ENCODE measurements around the gene TSPEAR.
"Not testable (repeated sequence)": the region's sequence is repeated elsewhere in the genome, so short reads cannot be mapped to it uniquely, and the experiment has no call there.

The TSPEAR gene

DNA sequence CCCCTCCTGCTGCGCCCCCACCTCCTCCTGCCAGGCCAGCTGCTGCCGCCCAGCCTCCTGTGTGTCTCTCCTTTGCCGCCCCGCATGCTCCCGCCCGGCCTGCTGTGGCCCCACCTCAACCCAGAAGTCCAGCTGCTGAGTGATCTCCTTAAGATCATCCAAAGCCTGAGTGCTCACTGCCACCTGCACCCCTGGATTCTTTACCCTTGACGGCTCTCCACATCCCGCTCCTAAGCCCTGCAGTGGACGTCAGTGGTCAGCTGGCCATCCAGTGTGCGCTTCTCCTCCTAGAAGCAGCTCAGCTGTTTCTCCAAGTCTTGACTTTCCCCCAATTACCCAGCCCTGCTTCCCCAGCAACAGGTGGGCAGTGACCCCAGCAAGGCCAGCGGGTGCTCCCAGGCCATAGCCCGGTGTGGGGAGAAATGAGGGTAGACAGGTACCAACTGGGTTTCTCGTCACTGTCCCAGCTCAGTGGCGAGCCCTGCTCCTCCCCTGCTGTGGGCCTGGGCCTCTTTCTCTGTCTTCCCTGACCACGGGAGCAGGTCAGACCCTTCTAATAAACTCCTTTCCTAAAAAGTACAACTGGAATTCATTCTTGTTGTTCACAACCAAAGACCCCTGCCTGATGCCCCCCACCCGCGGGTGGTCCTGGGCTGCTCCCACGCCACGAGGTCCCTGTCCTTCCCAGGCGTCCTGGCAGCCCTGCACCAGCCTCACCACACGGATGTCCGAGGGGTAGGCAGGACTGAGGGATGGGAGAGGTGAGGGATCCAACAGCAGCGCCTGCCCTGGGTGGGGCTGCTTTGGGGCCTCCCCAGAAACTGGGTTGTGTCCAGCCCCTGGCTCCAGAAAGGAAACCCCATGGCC is 109.5 kb downstream of the TSPEAR start:
- no peak for DNase-seq

DNA sequence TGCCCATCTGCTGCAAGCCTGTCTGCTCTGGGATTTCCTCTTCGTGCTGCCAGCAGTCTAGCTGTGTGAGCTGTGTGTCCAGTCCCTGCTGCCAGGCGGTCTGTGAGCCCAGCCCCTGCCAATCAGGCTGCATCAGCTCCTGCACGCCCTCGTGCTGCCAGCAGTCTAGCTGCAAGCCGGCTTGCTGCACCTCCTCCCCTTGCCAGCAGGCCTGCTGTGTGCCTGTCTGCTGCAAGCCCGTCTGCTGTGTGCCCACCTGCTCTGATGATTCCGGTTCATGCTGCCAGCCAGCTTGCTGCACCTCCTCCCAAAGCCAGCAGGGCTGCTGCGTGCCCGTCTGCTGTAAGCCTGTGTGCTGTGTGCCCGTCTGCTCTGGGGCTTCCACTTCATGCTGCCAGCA is 110.3 kb downstream of the TSPEAR start:
- not testable (repeated sequence) for DNase-seq

- DNase-seq = not testable (repeated sequence)
These were observed 111.0 kb downstream of the TSPEAR start, which contains the start of gene KRTAP10-7 for GRCh38 chr21:44600118-44600978. Gene KRTAP10-7 (plus strand): TSS chr21:44600597. CDS start chr21:44600622, 25 bp downstream.

DNA sequence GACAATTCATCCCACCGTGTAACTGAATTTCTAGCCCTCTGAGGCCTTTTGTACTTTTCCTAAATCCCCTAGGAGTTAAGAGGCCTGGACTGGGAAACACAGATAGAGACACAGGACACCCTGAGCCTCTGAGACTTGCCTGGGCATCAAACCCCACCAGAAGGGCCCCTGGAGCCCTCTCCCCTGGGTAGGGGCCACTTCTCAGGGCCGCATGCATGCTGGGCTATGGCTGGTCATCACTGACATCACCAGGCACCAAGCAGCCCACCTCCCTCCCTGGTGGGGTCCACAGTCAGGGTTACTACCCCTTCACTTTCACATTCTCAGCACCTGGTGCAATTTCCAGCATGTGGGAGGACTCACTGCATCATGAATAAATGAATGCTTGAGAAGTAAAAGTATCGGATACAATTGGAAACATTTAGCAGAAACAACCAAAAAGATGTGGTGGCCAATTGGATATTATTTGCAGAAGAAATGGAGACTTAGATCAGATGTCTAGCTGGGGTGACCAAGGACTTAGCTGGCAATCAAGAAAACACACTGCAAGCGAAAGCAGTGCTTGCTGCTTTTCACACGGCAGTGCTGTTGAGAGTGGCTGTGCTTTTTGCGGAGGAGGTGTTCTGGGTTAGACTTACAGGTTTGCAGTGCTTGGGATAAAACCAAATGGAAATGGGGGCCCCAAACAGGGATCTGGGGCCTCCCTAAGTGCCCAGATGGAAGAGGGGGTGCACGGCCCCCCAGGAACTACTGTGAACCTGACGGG is 111.9 kb downstream of the TSPEAR start:
- DNase-seq = no peak

DNA sequence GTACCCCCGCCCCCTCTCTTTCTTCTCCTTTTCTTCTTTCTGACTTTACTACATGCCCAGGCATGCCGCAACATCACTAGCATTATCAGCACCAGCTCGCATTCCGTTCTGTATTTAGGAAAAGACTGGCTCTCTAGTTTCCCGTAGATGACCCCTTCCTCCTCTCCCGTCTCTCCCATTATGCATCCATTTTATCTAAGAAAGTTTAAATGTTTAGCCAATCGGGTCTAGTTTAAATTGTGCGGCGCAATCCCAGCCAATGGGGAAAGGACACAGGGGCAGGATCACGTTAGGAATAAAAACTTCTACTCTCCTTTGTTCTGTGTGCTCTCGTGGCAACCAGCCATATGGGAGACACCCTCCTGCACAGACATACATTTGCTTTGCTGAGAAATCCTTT is 113.3 kb downstream of the TSPEAR start:
- DNase-seq = no peak

- no peak for DNase-seq
These were observed 115.2 kb downstream of the TSPEAR start for GRCh38 chr21:44596068-44596725.

GRCh38 chr21:44595524-44595923 is 115.8 kb downstream of the TSPEAR start:
- no peak for DNase-seq

- DNase-seq = no peak
These were observed 116.9 kb downstream of the TSPEAR start for GRCh38 chr21:44594406-44594916.

DNA sequence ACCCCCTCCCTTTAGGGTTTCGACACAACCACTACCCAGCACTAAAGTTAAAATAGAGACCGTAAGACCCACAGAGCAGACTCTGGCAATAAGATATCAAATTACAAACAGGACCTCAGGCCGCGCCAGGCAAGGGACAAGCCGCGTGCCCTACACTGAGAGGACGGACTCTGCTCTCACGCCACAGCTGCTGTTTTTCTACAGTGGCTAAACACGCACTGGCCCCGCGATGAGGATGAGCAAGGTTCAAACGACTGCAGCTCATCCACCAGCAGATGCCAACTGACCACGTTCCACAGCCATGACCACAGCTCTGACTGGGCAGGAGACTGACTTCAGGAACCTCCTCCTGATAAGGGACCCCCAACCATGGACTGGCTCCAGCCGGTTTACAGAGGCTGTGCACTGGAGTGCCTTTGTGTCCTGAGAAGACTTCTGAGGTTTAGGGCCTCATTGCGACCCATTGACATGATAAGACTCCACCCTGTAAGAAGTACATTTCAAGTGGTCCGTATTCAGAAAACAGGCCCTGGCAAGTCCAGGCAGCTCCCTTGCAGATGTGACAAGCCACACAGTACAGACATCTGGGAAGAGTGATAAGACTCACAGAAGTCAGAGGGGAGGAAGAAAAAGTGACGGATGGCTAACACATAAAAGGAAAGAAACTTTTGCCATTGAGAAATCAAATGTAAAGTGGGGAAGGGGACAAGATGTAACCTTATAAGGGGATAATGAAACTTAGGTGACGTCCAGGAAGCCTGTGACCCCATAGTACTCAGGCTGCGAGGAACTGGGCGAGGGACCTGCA is 117.6 kb downstream of the TSPEAR start:
- DNase-seq = no peak

DNA sequence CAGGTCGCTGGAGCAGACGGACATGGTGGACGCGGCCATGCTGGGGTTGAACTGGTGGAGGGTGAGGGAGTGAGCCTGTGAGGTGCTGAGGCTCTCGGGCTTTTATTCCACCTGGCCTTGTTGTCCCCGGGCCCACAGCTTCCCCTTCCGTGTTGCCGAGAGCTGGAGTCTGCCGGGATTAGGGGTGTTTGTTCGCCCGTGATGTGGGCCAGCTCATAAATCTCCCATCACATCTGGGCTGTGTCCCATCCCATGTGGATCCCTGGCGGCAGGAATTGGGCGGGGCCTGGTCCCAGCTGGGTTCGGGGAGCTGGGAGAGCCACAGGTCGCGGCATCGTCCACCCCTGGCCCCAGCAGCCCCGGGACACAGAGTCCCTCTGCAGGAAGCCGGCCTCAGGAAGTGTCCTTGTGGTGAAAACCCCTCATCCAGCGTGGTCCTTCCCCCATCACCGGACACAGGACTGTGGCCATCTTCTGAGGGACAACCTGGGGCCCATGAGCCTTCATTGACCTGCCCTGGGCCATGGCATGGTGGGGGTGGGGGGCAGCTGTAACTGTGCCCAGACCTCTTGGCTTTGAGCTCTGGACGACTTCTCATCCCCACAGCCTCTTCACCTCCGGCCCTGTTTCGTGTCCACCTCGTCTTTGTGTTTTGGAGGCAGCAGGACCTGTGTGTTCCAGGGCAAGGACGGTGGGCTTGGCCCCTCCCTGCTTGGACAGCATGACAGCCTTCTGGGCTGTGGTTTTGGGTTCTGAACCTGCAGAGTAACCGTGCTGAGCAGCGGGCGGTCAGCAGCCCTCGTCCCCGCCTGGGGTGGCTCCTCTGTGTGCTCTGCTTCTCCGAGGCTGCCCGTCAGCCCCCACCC is 118.7 kb downstream of the TSPEAR start, which contains the start of gene KRTAP10-6:
Gene KRTAP10-6 (minus strand): TSS at position 60 of the 866 bp plus-strand sequence. CDS start 21 bp downstream, at position 39.
- DNase-seq = no peak

DNA sequence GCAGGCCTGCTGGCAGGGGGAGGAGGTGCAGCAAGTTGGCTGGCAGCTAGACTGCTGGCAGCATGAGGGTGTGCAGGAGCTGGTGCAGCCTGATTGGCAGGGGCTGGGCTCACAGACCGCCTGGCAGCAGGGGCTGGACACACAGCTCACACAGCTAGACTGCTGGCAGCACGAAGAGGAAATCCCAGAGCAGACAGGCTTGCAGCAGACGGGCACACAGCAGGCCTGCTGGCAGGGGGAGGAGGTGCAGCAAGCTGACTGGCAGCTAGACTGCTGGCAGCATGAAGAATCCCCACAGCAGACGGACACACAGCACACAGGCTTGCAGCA is 119.6 kb downstream of the TSPEAR start:
- not testable (repeated sequence) for DNase-seq

GRCh38 chr21:44590897-44591800 is 120.2 kb downstream of the TSPEAR start:
- DNase-seq = not testable (repeated sequence)

DNA sequence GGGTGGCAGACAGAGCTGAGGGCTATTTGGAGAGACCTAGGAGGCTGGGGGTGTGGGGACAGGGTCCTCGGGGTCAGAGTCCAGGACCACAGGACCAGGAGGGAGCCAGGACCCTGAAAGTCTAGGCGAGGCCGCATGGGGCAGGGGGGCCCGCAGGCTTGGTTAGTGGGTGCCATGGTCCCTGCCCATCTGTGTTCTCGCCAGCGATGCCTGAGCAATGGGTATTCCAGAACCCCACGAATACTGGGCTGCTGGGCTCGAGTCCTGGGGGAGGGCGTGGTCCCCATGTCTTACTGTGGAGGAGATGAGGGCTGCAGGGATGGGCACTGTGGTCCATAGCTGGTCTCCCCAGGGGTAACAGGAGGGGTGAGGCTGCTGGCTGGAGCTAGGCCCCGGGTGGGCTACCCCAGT is 121.1 kb downstream of the TSPEAR start:
- no peak for DNase-seq

- DNase-seq = peak in 1 of 2 donors; percentile 13
These were observed 121.6 kb downstream of the TSPEAR start for GRCh38 chr21:44589586-44590305.

- no peak for DNase-seq
These were observed 122.3 kb downstream of the TSPEAR start for GRCh38 chr21:44589094-44589493.

GRCh38 chr21:44585892-44586291 is 125.5 kb downstream of the TSPEAR start:
- DNase-seq = no peak

- peak; percentile 15 to 36 for DNase-seq
These were observed 127.6 kb downstream of the TSPEAR start for GRCh38 chr21:44583800-44584147.

GRCh38 chr21:44583089-44583799 is 128.1 kb downstream of the TSPEAR start:
- DNase-seq = no peak

Measured in stimulated activated CD4-positive, alpha-beta T cell treated with anti-CD3 and anti-CD28 coated beads, Interleukin-2, amount 100 ng/mL, for 24 hours (primary cell).